Endothelial cell of umbilical vein (primary cell): ENCODE measurements around the gene MORC3. TPM values are rescaled to one million over a fixed set of nuclear protein-coding genes. Genes with fewer than 3 reads are reported as not detected.
A peak's percentile ranks its signal among the peaks of the same experiment; 100 is the strongest.
"Not testable (repeated sequence)": the region's sequence is repeated elsewhere in the genome, so short reads cannot be mapped to it uniquely, and the experiment has no call there.

Experiments used
- Bru-seq: library from RNA; stranded (reverse); fragments of 400-500 nt; gene quantifications from one replicate; lab custom pipeline; 2021; lab: Mats Ljungman, UMichigan
- BruChase-seq, 2 experiments: library from RNA; stranded (reverse); fragments of 400-500 nt; gene quantifications; one replicate each; lab custom pipeline; 2021; lab: Mats Ljungman, UMichigan
- BruUV-seq: library from RNA; stranded (reverse); fragments of 400-500 nt; replicated peaks from 2 replicates; lab custom pipeline; 2021; lab: Mats Ljungman, UMichigan
- CTCF ChIA-PET: fragments of 300-600, 350-600 bp; sonication (Branson Sonifier 250); formaldehyde crosslinking; loops from one replicate; lab custom pipeline; 2021; ENCODE audit warnings: antibody characterized with exemption, inconsistent platforms; lab: Charles Lee
- POLR2A ChIA-PET: fragments of 300-600, 350-600 bp; sonication (Branson Sonifier 250); formaldehyde crosslinking; loops from one replicate; lab custom pipeline; 2021; ENCODE audit warnings: antibody characterized with exemption, inconsistent platforms; lab: Charles Lee
- DNase-seq: peaks from one replicate; pipeline ENCODE4 v3.0.0-alpha.2; 2011; ENCODE audit warnings: low read depth, low spot score
- FAIRE-seq: peaks from 2 replicates; lab custom pipeline; 2011; peaks lifted over from hg19 to GRCh38; lab: Jason Lieb, UNC
- H2AFZ ChIP-seq: 2 replicates; pipeline ENCODE4 v1.6.0; 2012; ENCODE audit warnings: low read depth, low read length, control low read depth, inconsistent platforms
- H3K27ac ChIP-seq: 2 replicates; pipeline ENCODE4 v1.5.1; 2011; ENCODE audit warnings: low read depth, mild to moderate bottlenecking, control low read depth, low read length, moderate library complexity; ENCODE audit not compliant: insufficient read depth
- H3K27me3 ChIP-seq, 2 experiments: 2 replicates each; pipeline versions ENCODE4 v1.6.0 to v1.6.1; 2011; ENCODE audit warnings: low read length in 2 of 2, mixed read lengths in 1 of 2; ENCODE audit not compliant: control insufficient read depth in 2 of 2, insufficient read depth in 2 of 2
- H3K36me3 ChIP-seq, 2 experiments: 2 replicates in 1 of 2; 3 replicates in 1 of 2; pipeline ENCODE4 v1.5.1; 2011; ENCODE audit warnings: low read length in 2 of 2, mild to moderate bottlenecking in 1 of 2, moderate library complexity in 1 of 2; ENCODE audit not compliant: control insufficient read depth in 2 of 2, insufficient read depth in 2 of 2; ENCODE audit errors: extremely low read depth in 1 of 2
- H3K4me1 ChIP-seq: 3 replicates; pipeline ENCODE4 v1.5.1; 2011; ENCODE audit warnings: mild to moderate bottlenecking, low read length; ENCODE audit not compliant: control insufficient read depth, insufficient read depth; ENCODE audit errors: extremely low read depth
- H3K4me2 ChIP-seq: 2 replicates; pipeline ENCODE4 v1.6.1; 2011; ENCODE audit warnings: low read length, control low read depth, mixed read lengths; ENCODE audit not compliant: insufficient read depth
- H3K4me3 ChIP-seq, 3 experiments: fragments of 200-600 bp in 1 of 3; sonication (generic), shearing (Covaris generic) in 1 of 3; replicated peaks in 1 of 3; 2 replicates each; pipeline ENCODE4 v1.5.1; 2011 to 2016; ENCODE audit warnings: control low read depth in 3 of 3, low read length in 3 of 3, mild to moderate bottlenecking in 2 of 3, inconsistent platforms in 1 of 3, low read depth in 1 of 3, moderate library complexity in 1 of 3; ENCODE audit not compliant: insufficient read depth in 1 of 3
- H3K79me2 ChIP-seq: 2 replicates; pipeline ENCODE4 v1.6.0; 2012; ENCODE audit warnings: low read length, inconsistent platforms; ENCODE audit not compliant: control insufficient read depth, insufficient read depth
- H3K9ac ChIP-seq: replicated peaks from 2 replicates; pipeline ENCODE3; 2011; ENCODE audit warnings: low read length, control low read depth; ENCODE audit not compliant: insufficient read depth; ENCODE audit errors: extremely low read depth
- H3K9me1 ChIP-seq: replicated peaks from 3 replicates; pipeline ENCODE4 v1.6.0; 2011; ENCODE audit warnings: mild to moderate bottlenecking, low read length; ENCODE audit not compliant: control insufficient read depth, insufficient read depth; ENCODE audit errors: extremely low read depth
- H3K9me3 ChIP-seq: replicated peaks from 2 replicates; pipeline ENCODE4 v1.5.1; 2012; ENCODE audit warnings: low read length, inconsistent platforms; ENCODE audit not compliant: control insufficient read depth, insufficient read depth
- H4K20me1 ChIP-seq: replicated peaks from 2 replicates; pipeline ENCODE3; 2011; ENCODE audit warnings: mild to moderate bottlenecking, low read length; ENCODE audit not compliant: control insufficient read depth, insufficient read depth; ENCODE audit errors: extremely low read depth
- CTCF ChIP-seq, 2 donors: IDR thresholded peaks; 1 replicate in 1 of 2; 2 replicates in 1 of 2; pipeline ENCODE4 v1.5.1; 2011; ENCODE audit warnings: low read length in 2 of 2, mild to moderate bottlenecking in 2 of 2, moderate library complexity in 2 of 2, control low read depth in 1 of 2, inconsistent platforms in 1 of 2, low read depth in 1 of 2; ENCODE audit not compliant: insufficient read depth in 1 of 2; ENCODE audit errors: extremely low read depth in 1 of 2
- FOS ChIP-seq: IDR thresholded peaks from 2 replicates; pipeline ENCODE4 v1.6.1; 2011; ENCODE audit warnings: mild to moderate bottlenecking, low read length, moderate library complexity, borderline replicate concordance; ENCODE audit not compliant: insufficient read depth
- JUN ChIP-seq: IDR thresholded peaks from 2 replicates; pipeline ENCODE4 v1.6.1; 2011; ENCODE audit warnings: borderline replicate concordance, low read depth; ENCODE audit not compliant: insufficient read length, insufficient read depth
- MYC ChIP-seq: IDR thresholded peaks from one replicate; pipeline ENCODE4 v1.6.1; 2011; ENCODE audit warnings: mild to moderate bottlenecking, low read depth, low read length
- POLR2A ChIP-seq: IDR thresholded peaks from 2 replicates; pipeline ENCODE4 v1.6.1; 2012; ENCODE audit warnings: low read depth, mild to moderate bottlenecking, control low read depth, low read length
- POLR2AphosphoS5 ChIP-seq: IDR thresholded peaks from 2 replicates; pipeline ENCODE4 v1.6.1; 2012; ENCODE audit warnings: low read depth, mild to moderate bottlenecking, control low read depth, low read length, moderate library complexity; ENCODE audit not compliant: insufficient read depth
- dilution Hi-C: fragments of 300-500 bp; cut with MboI; formaldehyde crosslinking; loops from one replicate; pipeline ENCODE4 v1.15.0; 2019; ENCODE audit warnings: low sequenced_read_pairs; ENCODE audit not compliant: extremely low pct_ligation_motif_present
- intact Hi-C: fragments of 100-400 bp; cut with micrococcal nuclease; formaldehyde crosslinking; loops from one replicate; pipeline ENCODE4 v1.10.0; 2022
- long read RNA-seq: library from polyadenylated mRNA; stranded (forward); transcript quantifications from one replicate; pipeline ENCODE4 v2.0.0, GENCODE V29; 2021
- polyA minus RNA-seq, 3 experiments: library from RNA; depleted of rRNA, polyadenylated mRNA; stranded (reverse); fragments of >200 nt; gene quantifications; 1 replicate in 1 of 3; 2 replicates in 2 of 3; pipeline ENCODE4 v1.2.3, GENCODE V29; 2011
- polyA plus RNA-seq, 4 experiments: library from polyadenylated mRNA; depleted of rRNA in 3 of 4; stranded (reverse) in 3 of 4; unstranded in 1 of 4; fragments of >200 nt; gene quantifications; 2 replicates each; pipeline versions ENCODE4 v1.2.1 to v1.2.3, GENCODE V29; 2011 to 2012; ENCODE audit warnings: missing spikeins in 1 of 4
- total RNA-seq: library from RNA; stranded (reverse); gene quantifications from 2 replicates; pipeline ENCODE4 v1.2.3, GENCODE V29; 2021

Gene MORC3
- total RNA-seq (20.0 and 25.3 TPM in 2 replicates), polyA plus RNA-seq (5.3 and 7.3 TPM in 2 replicates), polyA minus RNA-seq (13.4 and 17.1 TPM in 2 replicates), Bru-seq, nascent RNA (percentile 82 among the genes with signal in this experiment), BruChase-seq, experiment 1, labeled RNA remaining after a 6-hour chase (percentile 76 among the genes with signal in this experiment), BruChase-seq, experiment 2, labeled RNA remaining after a 2-hour chase (percentile 79 among the genes with signal in this experiment)
- polyA plus RNA-seq (2011; cell fraction: cytosol; rRNA removed) = 8.7 and 9.3 TPM in 2 replicates
- 26.9 and 34.5 TPM in 2 replicates for polyA plus RNA-seq (2011; cell fraction: nucleus; rRNA removed)
- polyA plus RNA-seq (2012) = 17.6 and 19.2 TPM in 2 replicates
- 7.3 TPM for polyA minus RNA-seq (2011; cell fraction: cytosol; rRNA and poly(A)+ RNA removed)
- 24.9 and 38.8 TPM in 2 replicates for polyA minus RNA-seq (2011; cell fraction: nucleus; rRNA and poly(A)+ RNA removed)
- long read RNA-seq, full-length matches to known transcripts = 14 of 30 reads
- long read RNA-seq, partial matches to known transcripts = 8 of 30 reads
- long read RNA-seq, other reads (novel, unspliced or antisense) = 8 of 30 reads

GRCh38 chr21:36319767-36320420, at the start of gene MORC3:
Gene MORC3 (plus strand): TSS chr21:36320197. CDS start chr21:36320265, 68 bp downstream.
- no peak for TF ChIP-seq CTCF (IDR thresholded peaks at IDR 0.05; ENCODE audit: extremely low read depth in 1 of 2, insufficient read depth in 1 of 2, low read depth in 1 of 2, low read length in 2 of 2)
- TF ChIP-seq POLR2AphosphoS5 = peak; percentile 97
- no peak for TF ChIP-seq FOS
- peak; percentile 97 for TF ChIP-seq POLR2A
- TF ChIP-seq JUN = no peak
- TF ChIP-seq MYC = no peak
- DNase-seq (peak; percentile 100), FAIRE-seq (peak; percentile 97)
- no peaks in the 10 kb centered on the region for H3K36me3 ChIP-seq
- peak within 1 kb of the TSS; percentile 83 for H3K27ac ChIP-seq
- TSS peak; percentile 83 for BruUV-seq
- dilution Hi-C loops = no loop called here
- POLR2A ChIA-PET = interaction anchor here (0.6 to 1.7 kb wide), 15 partner anchors 14 to 1273 kb away, joined by 3 to 11 read pairs (median 4); partner anchors contain the start of genes DOP1B and SETD4
- H3K4me3 ChIP-seq = peak within 1 kb of the TSS; percentile 77 to 97 (median 95)
- H3K4me1 ChIP-seq = peaks cover 19% of the 10 kb centered on the region
- no peaks in the 10 kb centered on the region for H3K9me3 ChIP-seq
- H3K9me1 ChIP-seq = no peaks in the 10 kb centered on the region
- CTCF ChIA-PET = interaction anchor here (0.5 to 3.8 kb wide), 8 partner anchors 11 to 194 kb away, joined by 3 to 29 read pairs (median 3); no protein-coding TSS in a partner anchor
- H4K20me1 ChIP-seq = no peaks in the 10 kb centered on the region
- peaks cover 0 to 5% of the 10 kb centered on the region in 2 experiments for H3K27me3 ChIP-seq
- H3K9ac ChIP-seq = peak within 1 kb of the TSS; percentile 80
- H2AFZ ChIP-seq = peak within 1 kb of the TSS; percentile 98
- peaks cover 45% of the 10 kb centered on the region for H3K79me2 ChIP-seq
- intact Hi-C loops = loop anchor here (1.0 to 5.0 kb wide), 2 partner anchors 164 to 183 kb away; partner anchors contain the start of genes CBR3 and DOP1B
- H3K4me2 ChIP-seq = peak within 1 kb of the TSS; percentile 95

- H3K79me2 ChIP-seq, H3K9me1 ChIP-seq, H2AFZ ChIP-seq, H3K36me3 ChIP-seq, H3K9ac ChIP-seq, BruUV-seq, H4K20me1 ChIP-seq, H3K9me3 ChIP-seq, intact Hi-C loops, H3K4me1 ChIP-seq, FAIRE-seq, H3K27me3 ChIP-seq, dilution Hi-C loops, H3K4me3 ChIP-seq, H3K4me2 ChIP-seq, H3K27ac ChIP-seq, CTCF ChIA-PET, DNase-seq: not testable (repeated sequence)
- POLR2A ChIA-PET = interaction anchor here (0.7 kb wide), 1 partner anchor 48 kb away, joined by 7 read pairs; no protein-coding TSS in a partner anchor
These were observed 49.0 kb upstream of the MORC3 start for GRCh38 chr21:36270786-36271695.
